ENCODE data around the gene LSM7. TPM values are rescaled to one million over a fixed set of nuclear protein-coding genes. Genes with fewer than 3 reads are reported as not detected.

The LSM7 gene
- total RNA-seq, 3 donors from 2014 or later (not counting 1 experiment from before 2014, with no cell fraction given) = 52.0 to 80.2 (median 77.4) TPM

GRCh38 chr19:2302319-2303210 lies 25.8 kb downstream of the LSM7 start:
- Mint-ChIP-seq H3K36me3 (no peaks in the 10 kb centered on the region), H3K27me3 (ENCODE audit: low read depth in 2 of 2) (peaks cover 32 to 33% of the 10 kb centered on the region in 2 donors), H3K9me3 (no peaks in the 10 kb centered on the region), H3K4me3 (peak overlapping the region; percentile 78), H3K27ac (peak overlapping the region in 1 of 2 donors; percentile 60), H3K4me1 (peaks cover 7 to 27% of the 10 kb centered on the region in 2 donors)
- TF ChIP-seq CTCF (IDR thresholded peaks at IDR 0.05) = no peak
- Histone ChIP-seq H3K4me1 (ENCODE audit: control insufficient read depth, insufficient read depth, low read length) (peaks cover 31% of the 10 kb centered on the region), H3K9me3 (ENCODE audit: control insufficient read depth, insufficient read depth, low read length) (no peaks in the 10 kb centered on the region), H3K27ac (ENCODE audit: low read length) (no peak overlapping the region), H3K36me3 (ENCODE audit: control insufficient read depth, insufficient read depth, low read length) (no peaks in the 10 kb centered on the region), H3K27me3 (ENCODE audit: control insufficient read depth, insufficient read depth, low read length) (peaks cover 30% of the 10 kb centered on the region), H3K4me3 (ENCODE audit: low read length) (peak overlapping the region; percentile 4)
- intact Hi-C loops (cut with micrococcal nuclease) = no loop called here
- ATAC-seq (peak; percentile 65 to 81 (median 77)), DNase-seq (peak; percentile 45 to 46)
- 8% methylated on average over 62 of the region's 62 CpGs for WGBS (ENCODE audit: insufficient coverage)

DNA sequence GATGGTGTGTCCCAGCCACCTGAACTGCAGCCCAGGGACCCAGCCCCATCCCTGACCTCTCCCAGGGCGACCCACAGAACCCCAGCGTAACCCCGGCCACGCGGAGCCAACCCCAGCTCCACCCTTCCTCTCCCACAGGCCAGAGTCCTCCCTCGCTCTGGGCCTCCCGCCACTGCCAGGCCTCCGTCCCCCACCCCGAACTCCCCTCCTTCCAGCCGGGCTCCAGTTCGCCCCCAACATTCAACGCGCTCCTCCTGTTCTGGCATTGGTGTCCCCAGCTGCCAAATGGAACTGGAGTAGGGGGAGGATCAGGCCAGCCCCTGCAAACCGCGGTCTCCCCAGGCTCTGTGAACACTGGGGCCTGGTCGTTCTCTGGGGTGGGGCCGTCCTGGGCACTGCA lies 27.9 kb downstream of the LSM7 start:
- no peak overlapping the region for H3K27ac ChIP-seq (ENCODE audit: low read length)
- peaks cover 7 to 27% of the 10 kb centered on the region in 2 donors for H3K4me1 Mint-ChIP-seq
- intact Hi-C loops (cut with micrococcal nuclease) = no loop called here
- no peak for ATAC-seq
- H3K36me3 ChIP-seq (ENCODE audit: control insufficient read depth, insufficient read depth, low read length) = no peaks in the 10 kb centered on the region
- 69% methylated on average over 14 of the region's 17 CpGs for WGBS (ENCODE audit: insufficient coverage)
- H3K27me3 ChIP-seq (ENCODE audit: control insufficient read depth, insufficient read depth, low read length) = peaks cover 17% of the 10 kb centered on the region
- TF ChIP-seq CTCF (IDR thresholded peaks at IDR 0.05) = no peak
- no peak overlapping the region for H3K4me3 Mint-ChIP-seq
- peak overlapping the region in 1 of 2 donors; percentile 49 for H3K27ac Mint-ChIP-seq
- H3K4me3 ChIP-seq (ENCODE audit: low read length) = no peak overlapping the region
- H3K27me3 Mint-ChIP-seq (ENCODE audit: low read depth in 2 of 2) = peaks cover 19 to 21% of the 10 kb centered on the region in 2 donors
- no peaks in the 10 kb centered on the region for H3K9me3 Mint-ChIP-seq
- peaks cover 29% of the 10 kb centered on the region for H3K4me1 ChIP-seq (ENCODE audit: control insufficient read depth, insufficient read depth, low read length)
- H3K9me3 ChIP-seq (ENCODE audit: control insufficient read depth, insufficient read depth, low read length) = no peaks in the 10 kb centered on the region
- no peaks in the 10 kb centered on the region for H3K36me3 Mint-ChIP-seq
- no peak for DNase-seq

DNA sequence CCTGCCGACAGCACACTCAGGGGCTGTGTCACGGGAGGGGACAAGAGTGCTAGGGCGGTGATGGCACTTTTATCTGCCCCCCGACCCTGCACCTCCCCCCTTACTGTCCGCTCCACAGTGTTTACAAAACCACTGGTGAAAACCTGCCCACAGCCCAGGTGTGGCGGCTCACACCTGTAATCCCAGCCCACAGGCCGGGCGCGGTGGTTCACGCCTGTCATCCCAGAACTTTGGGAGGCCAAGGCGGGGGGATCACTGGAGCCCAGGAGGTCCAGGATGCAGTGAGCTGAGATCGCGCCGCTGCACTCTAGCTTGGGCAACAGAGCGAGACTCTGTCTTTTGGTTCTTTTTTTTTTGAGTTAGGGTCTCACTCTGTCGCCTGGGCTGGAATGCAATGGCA lies 32.2 kb downstream of the LSM7 start:
- Histone ChIP-seq H3K36me3 (ENCODE audit: control insufficient read depth, insufficient read depth, low read length) (peaks cover 4% of the 10 kb centered on the region), H3K27ac (ENCODE audit: low read length) (no peak overlapping the region), H3K9me3 (ENCODE audit: control insufficient read depth, insufficient read depth, low read length) (no peaks in the 10 kb centered on the region), H3K4me3 (ENCODE audit: low read length) (no peak overlapping the region), H3K27me3 (ENCODE audit: control insufficient read depth, insufficient read depth, low read length) (no peaks in the 10 kb centered on the region), H3K4me1 (ENCODE audit: control insufficient read depth, insufficient read depth, low read length) (peaks cover 34% of the 10 kb centered on the region)
- no peaks in the 10 kb centered on the region for H3K27me3 Mint-ChIP-seq (ENCODE audit: low read depth in 2 of 2)
- ATAC-seq (no peak), DNase-seq (no peak)
- no peaks in the 10 kb centered on the region for H3K9me3 Mint-ChIP-seq
- H3K27ac Mint-ChIP-seq = no peak overlapping the region
- H3K36me3 Mint-ChIP-seq = no peaks in the 10 kb centered on the region
- TF ChIP-seq CTCF (IDR thresholded peaks at IDR 0.05) = no peak
- intact Hi-C loops (cut with micrococcal nuclease) = no loop called here
- peaks cover 8 to 21% of the 10 kb centered on the region in 2 donors for H3K4me1 Mint-ChIP-seq
- WGBS (ENCODE audit: insufficient coverage) = 73% methylated on average over 16 of the region's 16 CpGs
- no peak overlapping the region for H3K4me3 Mint-ChIP-seq

Measured in natural killer cell (primary cell).